ENCODE measurements around the gene IL37.

- no peak for TF ChIP-seq CTCF (IDR thresholded peaks at IDR 0.05)
- TF ChIP-seq ZFX (IDR thresholded peaks at IDR 0.05; ENCODE audit: borderline replicate concordance): no peak
Observed at GRCh38 chr2:112919086-112919485, 8.1 kb downstream of the IL37 start.
